Measurements from ENCODE around the gene ADH1C.
"Not testable (repeated sequence)": the region's sequence is repeated elsewhere in the genome, so short reads cannot be mapped to it uniquely, and the experiment has no call there.

ADH1C gene

DNA sequence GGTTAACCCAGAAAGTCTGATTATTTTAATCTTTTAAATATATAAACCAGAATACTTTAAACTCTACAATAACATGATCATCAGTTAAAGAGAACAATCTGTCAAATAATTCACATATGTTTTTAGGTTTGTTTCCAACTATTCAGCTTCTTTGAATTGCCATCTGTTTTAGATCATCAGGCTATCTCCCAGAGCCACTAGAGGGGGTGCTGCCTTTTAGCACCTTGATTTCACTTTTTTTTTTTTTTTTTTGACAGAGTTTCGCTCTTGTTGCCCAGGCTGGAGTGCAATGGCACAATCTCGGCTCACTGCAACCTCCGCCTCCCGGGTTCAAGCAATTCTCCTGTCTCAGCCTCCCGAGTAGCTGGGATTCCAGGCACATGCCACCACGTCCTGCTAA, 24.8 kb upstream of the ADH1C start:
- ATAC-seq (replicated peaks); H3K9me3 Mint-ChIP-seq; H3K36me3 Mint-ChIP-seq (ENCODE audit: insufficient read depth); H3K4me1 Mint-ChIP-seq (ENCODE audit: low read depth in 2 of 2); H3K4me3 Mint-ChIP-seq; DNase-seq; H3K27ac Mint-ChIP-seq: not testable (repeated sequence)
- H3K27me3 Mint-ChIP-seq: peaks cover 14 to 21% of the 10 kb centered on the region in 2 donors

DNA sequence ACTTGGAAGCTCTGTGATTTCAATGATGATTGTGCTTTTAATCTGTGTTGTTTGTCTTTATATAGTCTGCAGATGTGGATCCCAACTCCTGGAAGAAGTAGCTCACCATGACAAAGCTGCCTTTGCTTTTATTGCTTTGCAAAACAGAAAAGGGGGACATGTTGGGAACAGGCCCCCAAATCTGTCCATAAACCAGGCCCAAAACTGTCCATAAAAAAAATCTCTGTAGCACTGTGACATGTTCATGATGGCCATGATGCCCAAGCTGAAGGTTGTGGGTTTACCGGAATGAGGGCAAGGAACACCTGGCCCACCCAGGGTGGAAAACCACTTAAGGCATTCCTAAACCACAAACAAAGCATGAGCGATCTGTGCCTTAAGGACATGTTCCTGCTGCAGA, 19.9 kb upstream of the ADH1C start:
- H3K4me3 Mint-ChIP-seq; DNase-seq; H3K36me3 Mint-ChIP-seq (ENCODE audit: insufficient read depth); ATAC-seq (replicated peaks); H3K4me1 Mint-ChIP-seq (ENCODE audit: low read depth in 2 of 2); H3K9me3 Mint-ChIP-seq; H3K27ac Mint-ChIP-seq: not testable (repeated sequence)
- peaks cover 13 to 24% of the 10 kb centered on the region in 2 donors for H3K27me3 Mint-ChIP-seq

DNA sequence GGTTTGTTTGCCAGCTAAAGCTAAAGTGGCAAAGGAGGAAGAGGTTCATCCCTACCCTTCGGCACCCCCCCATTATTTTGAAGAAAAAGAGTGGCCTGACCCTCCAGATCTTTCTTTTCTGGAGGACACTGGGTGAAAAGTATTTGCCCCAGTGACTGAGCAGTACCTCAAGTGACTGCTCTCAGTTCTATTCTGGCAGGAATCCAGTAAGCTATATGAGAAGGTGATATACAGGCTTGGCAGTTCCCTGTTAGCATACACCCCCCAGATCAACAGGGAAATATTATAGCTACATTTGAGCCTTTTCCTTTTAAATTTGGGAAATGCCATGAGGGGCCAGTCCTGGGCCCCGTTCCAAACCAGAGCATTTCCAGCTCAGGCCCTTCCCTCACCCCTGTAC, 15.3 kb upstream of the ADH1C start:
- not testable (repeated sequence) for ATAC-seq (replicated peaks); H3K27ac Mint-ChIP-seq; H3K9me3 Mint-ChIP-seq; H3K4me1 Mint-ChIP-seq (ENCODE audit: low read depth in 2 of 2); H3K36me3 Mint-ChIP-seq (ENCODE audit: insufficient read depth); DNase-seq; H3K4me3 Mint-ChIP-seq
- H3K27me3 Mint-ChIP-seq: peaks cover 14 to 18% of the 10 kb centered on the region in 2 donors

DNA sequence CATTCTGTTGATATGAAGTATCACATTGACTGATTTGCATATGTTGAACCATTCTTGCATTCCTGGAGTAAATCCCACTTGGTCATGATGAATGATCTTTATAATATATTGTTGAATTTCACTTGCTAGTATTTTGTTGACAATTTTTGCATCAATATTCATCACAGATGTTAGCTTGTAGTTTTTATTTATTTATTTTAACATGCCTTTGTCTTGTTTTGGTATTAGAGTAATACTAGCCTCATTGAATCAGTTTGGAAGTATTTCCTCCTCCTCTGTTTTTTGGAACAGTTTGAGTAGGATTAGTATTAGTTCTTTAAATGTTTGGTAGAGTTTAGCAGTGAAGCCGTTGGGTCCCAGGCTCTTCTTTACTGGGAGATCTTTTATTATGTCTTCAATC, 13.9 kb upstream of the ADH1C start:
- Mint-ChIP-seq H3K27ac (no peak overlapping the region), H3K27me3 (peaks cover 14 to 18% of the 10 kb centered on the region in 2 donors), H3K4me3 (no peak overlapping the region), H3K36me3 (ENCODE audit: insufficient read depth) (no peaks in the 10 kb centered on the region), H3K9me3 (no peaks in the 10 kb centered on the region), H3K4me1 (ENCODE audit: low read depth in 2 of 2) (peaks cover 0 to 5% of the 10 kb centered on the region in 2 donors)
- DNase-seq (no peak), ATAC-seq (replicated peaks) (no peak)

DNA sequence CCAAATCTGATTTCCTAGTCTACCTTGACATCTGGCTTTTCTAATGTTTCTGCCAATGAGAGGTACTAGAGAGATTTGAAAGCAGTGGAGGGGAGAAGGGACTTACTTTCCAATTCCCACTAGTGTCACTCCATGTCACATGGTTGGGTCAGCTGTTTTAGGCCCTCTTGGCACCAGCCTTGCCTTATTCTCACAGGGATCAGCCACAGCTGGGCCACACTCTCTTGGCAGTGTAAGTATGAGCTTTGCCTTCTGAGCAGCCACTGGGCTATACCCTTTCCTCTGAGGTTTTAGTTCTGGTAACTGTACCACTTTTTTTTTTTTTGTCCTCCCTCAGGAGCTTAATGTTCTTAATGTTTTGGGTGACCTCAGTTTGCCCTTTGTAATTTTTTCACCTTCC, 10.2 kb upstream of the ADH1C start:
- ATAC-seq (replicated peaks): no peak
- Mint-ChIP-seq H3K4me1 (ENCODE audit: low read depth in 2 of 2) (peaks cover 0 to 5% of the 10 kb centered on the region in 2 donors), H3K36me3 (ENCODE audit: insufficient read depth) (no peaks in the 10 kb centered on the region), H3K4me3 (no peak overlapping the region), H3K9me3 (no peaks in the 10 kb centered on the region), H3K27ac (no peak overlapping the region), H3K27me3 (peaks cover 5 to 8% of the 10 kb centered on the region in 2 donors)
- DNase-seq: no peak

DNA sequence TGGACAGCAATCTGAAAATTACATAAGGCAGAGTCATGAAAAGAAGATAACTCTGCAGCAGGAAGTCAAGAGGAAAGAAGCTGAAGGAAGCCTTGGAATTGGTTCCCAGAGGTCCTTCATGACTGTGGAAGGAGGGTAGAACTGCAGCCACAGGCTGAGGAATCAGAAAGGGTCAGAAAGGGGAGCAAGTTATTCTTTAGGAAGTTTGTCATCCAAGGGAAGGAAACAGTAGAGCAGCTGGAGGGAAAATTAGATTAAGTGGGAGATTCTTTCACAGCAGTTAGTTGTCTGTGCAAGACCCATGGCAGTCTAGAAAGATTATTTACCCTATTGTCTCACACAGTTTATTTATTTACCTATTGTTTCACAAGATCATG, 9.3 kb upstream of the ADH1C start:
- Mint-ChIP-seq H3K36me3 (ENCODE audit: insufficient read depth) (no peaks in the 10 kb centered on the region), H3K4me3 (no peak overlapping the region)

DNA sequence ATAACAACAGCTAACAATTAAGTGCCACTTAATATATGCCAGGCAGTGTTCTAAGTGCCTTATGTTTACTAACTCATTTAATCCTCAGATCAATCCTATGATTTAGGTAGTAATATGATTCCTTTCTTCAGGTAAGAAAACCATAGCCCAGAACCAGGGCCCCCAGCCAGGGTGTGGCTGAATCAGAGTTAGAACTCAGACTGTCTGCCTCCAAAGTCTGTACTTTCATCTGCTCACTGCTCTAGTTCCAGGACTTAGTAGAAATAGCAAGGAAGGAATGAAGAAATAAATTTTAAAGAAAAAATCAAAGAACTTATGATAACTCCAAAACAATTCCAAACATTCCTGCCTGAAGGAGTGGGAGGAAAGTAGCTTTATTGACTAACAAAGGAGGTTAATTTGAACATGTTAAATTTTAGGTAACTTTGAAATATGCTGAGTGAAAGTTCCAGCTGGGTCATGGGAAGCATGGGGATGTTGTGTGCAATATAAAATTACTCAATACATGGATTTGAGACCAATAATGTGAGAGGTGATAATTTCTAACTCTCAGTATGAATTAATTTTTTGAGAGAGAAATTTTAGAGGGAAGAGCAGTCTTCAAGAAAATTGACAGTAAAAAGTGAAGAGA, 8.8 kb upstream of the ADH1C start:
- Mint-ChIP-seq H3K27ac (no peak overlapping the region), H3K4me1 (ENCODE audit: low read depth in 2 of 2) (peaks cover 0 to 5% of the 10 kb centered on the region in 2 donors), H3K27me3 (peaks cover under 1 to 5% of the 10 kb centered on the region in 2 donors), H3K36me3 (ENCODE audit: insufficient read depth) (no peaks in the 10 kb centered on the region), H3K4me3 (no peak overlapping the region), H3K9me3 (no peaks in the 10 kb centered on the region)
- DNase-seq (no peak), ATAC-seq (replicated peaks) (no peak)

More for the DNA sequence above, 9.3 kb upstream of the ADH1C start:
- ATAC-seq (replicated peaks) (no peak), DNase-seq (no peak)
- peaks cover 0 to 5% of the 10 kb centered on the region in 2 donors for H3K4me1 Mint-ChIP-seq (ENCODE audit: low read depth in 2 of 2)
- peaks cover 0 to 5% of the 10 kb centered on the region in 2 donors for H3K27me3 Mint-ChIP-seq
- no peak overlapping the region for H3K27ac Mint-ChIP-seq
- H3K9me3 Mint-ChIP-seq: no peaks in the 10 kb centered on the region

DNA sequence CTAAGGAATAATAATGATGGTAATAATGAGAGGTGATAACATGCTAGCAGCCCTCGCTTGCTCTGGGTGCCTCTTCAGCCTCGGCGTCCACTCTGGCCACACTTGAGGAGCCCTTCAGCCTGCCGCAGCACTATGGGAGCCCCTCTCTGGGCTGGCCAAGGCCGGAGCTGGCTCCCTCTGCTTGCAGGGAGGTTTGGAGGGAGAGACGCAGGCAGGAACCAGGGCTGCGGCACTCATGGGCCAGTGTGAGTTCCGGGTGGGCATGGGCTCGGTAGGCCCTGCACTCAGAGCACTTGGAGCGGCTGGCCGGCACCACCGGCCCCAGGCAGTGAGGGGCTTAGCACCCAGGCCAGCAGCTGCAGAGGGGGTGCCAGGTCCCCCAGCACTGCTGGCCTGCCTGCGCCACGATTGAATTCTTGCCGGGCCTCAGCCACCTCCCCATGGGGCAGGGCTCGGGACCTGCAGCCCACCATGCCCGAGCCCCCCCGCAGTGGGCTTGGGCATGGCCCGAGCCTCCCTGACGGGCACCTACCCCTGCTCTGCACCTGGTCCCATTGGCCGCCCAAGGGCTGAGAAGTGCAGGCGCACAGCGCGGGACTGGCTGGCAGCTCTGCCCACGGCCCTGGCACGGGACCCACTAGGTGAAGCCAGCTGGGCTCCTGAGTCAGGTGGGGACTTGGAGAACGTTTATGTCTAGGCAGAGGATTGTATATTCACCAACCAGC, 7.1 kb upstream of the ADH1C start:
- H3K27ac Mint-ChIP-seq: no peak overlapping the region
- no peak for DNase-seq
- H3K4me1 Mint-ChIP-seq (ENCODE audit: low read depth in 2 of 2): peaks cover 4 to 5% of the 10 kb centered on the region in 2 donors
- H3K4me3 Mint-ChIP-seq: no peak overlapping the region
- no peaks in the 10 kb centered on the region for H3K9me3 Mint-ChIP-seq
- H3K27me3 Mint-ChIP-seq: peaks cover 0 to 12% of the 10 kb centered on the region in 2 donors
- no peak for ATAC-seq (replicated peaks)
- H3K36me3 Mint-ChIP-seq (ENCODE audit: insufficient read depth): no peaks in the 10 kb centered on the region

DNA sequence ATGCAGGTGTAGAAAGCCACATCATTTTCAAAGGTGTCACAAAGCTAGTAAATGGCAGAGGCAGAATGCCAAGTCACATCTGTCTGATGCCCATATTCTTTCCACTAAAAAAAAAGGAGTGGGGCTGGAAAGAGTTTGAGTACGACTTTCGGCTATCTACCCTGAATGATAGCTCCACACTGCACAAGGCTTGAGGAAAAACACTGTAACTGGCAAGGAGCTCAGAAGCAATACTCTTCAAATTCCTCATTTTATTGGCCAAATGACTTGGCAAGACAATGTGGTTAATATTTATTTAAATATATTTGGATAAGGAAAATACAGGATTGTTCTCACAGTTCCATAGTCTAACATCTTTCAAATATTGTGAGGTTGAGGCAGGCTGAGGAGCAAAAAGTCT, 5.4 kb upstream of the ADH1C start:
- H3K36me3 Mint-ChIP-seq (ENCODE audit: insufficient read depth): no peaks in the 10 kb centered on the region
- no peak overlapping the region for H3K4me3 Mint-ChIP-seq
- H3K4me1 Mint-ChIP-seq (ENCODE audit: low read depth in 2 of 2): peaks cover 4 to 5% of the 10 kb centered on the region in 2 donors
- H3K27me3 Mint-ChIP-seq: peaks cover 0 to 12% of the 10 kb centered on the region in 2 donors
- peaks cover 0 to 3% of the 10 kb centered on the region in 2 donors for H3K9me3 Mint-ChIP-seq
- no peak for ATAC-seq (replicated peaks)
- H3K27ac Mint-ChIP-seq: no peak overlapping the region
- DNase-seq: no peak

DNA sequence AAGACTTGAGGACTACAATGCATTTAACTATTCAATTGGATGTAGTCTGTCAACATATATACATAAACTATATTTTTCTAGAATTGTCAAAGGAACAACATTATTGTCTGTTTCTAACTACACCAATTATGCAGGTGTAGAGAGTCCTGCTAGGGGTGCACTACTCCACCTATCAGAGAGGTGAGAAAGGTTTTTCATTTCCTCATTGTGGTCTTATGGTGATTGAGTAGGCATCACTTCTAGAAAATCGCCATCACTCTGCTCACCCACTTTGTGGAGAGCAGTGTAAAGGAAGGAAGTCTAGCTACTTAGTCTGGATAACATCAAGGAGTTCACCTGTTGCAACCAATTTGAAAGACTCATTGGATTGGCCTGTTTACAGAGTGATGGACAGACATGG, 4.4 kb upstream of the ADH1C start:
- Mint-ChIP-seq H3K27ac (no peak overlapping the region), H3K4me1 (ENCODE audit: low read depth in 2 of 2) (peaks cover 0 to 4% of the 10 kb centered on the region in 2 donors), H3K9me3 (peaks cover 0 to 7% of the 10 kb centered on the region in 2 donors), H3K4me3 (no peak overlapping the region), H3K36me3 (ENCODE audit: insufficient read depth) (no peaks in the 10 kb centered on the region), H3K27me3 (peaks cover 0 to 12% of the 10 kb centered on the region in 2 donors)
- no peak for DNase-seq
- ATAC-seq (replicated peaks): no peak

DNA sequence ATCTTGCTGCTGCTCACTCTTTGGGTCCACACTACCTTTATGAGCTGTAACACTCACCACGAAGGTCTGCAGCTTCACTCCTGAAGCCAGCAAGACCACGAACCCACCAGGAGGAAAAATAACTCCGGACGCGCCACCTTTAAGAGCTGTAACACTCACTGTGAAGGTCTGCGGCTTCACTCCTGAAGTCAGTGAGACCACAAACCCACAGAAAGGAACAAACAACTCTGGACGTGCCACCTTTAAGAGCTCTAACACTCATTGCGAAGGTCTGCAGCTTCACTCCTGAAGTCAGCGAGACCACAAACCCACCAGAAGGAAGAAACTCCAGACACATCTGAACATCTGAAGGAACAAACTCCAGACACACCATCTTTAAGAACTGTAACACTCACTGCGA, 3.6 kb upstream of the ADH1C start:
- not testable (repeated sequence) for DNase-seq; ATAC-seq (replicated peaks); H3K4me3 Mint-ChIP-seq; H3K36me3 Mint-ChIP-seq (ENCODE audit: insufficient read depth); H3K27ac Mint-ChIP-seq; H3K4me1 Mint-ChIP-seq (ENCODE audit: low read depth in 2 of 2); H3K9me3 Mint-ChIP-seq
- H3K27me3 Mint-ChIP-seq: peaks cover 0 to 12% of the 10 kb centered on the region in 2 donors

DNA sequence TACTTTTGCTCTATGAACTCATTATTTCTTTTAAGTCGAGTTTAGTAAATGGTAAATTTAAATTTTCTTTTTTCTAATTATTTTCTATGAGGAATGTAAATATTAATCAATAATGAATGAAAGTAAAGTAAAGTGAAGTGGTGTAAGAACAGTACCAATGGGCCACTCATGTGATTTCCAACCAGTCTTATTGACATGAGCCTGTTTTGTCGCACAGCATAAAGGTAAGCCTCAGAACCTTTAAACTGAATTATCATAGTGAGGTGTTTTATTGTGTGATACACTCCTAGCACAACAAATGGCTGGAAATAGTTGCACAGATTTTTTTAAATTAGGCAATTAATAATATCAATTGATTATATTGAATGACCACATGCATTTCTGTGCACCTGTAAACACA, 1.1 kb downstream of the ADH1C start:
- H3K4me3 Mint-ChIP-seq: no peak overlapping the region
- no peaks in the 10 kb centered on the region for H3K36me3 Mint-ChIP-seq (ENCODE audit: insufficient read depth)
- ATAC-seq (replicated peaks) (no peak), DNase-seq (no peak)
- no peak overlapping the region for H3K27ac Mint-ChIP-seq
- H3K4me1 Mint-ChIP-seq (ENCODE audit: low read depth in 2 of 2): peaks cover 0 to 4% of the 10 kb centered on the region in 2 donors
- H3K27me3 Mint-ChIP-seq: peaks cover 0 to 12% of the 10 kb centered on the region in 2 donors
- peaks cover 0 to 7% of the 10 kb centered on the region in 2 donors for H3K9me3 Mint-ChIP-seq

DNA sequence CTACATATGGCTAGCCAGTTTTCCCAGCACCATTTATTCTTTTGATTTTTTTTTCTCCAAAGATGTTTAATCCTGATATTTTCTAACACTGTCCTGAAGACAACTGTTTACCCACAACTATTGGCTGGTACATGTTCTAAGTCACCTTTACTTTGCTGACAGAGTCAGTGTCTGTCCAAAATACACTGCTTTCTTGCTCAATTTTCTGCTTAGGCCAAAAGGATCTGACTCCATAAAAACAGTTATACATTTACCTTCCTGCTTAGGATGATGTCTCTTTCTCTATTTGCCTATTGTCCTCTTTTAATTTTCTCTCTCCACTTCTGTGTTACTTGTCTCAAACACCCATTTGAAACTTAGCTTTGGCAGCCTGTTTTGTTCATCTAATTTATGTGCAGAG, 3.2 kb downstream of the ADH1C start:
- Mint-ChIP-seq H3K36me3 (ENCODE audit: insufficient read depth) (no peaks in the 10 kb centered on the region), H3K27ac (no peak overlapping the region), H3K4me1 (ENCODE audit: low read depth in 2 of 2) (no peaks in the 10 kb centered on the region), H3K9me3 (peaks cover 0 to 7% of the 10 kb centered on the region in 2 donors), H3K4me3 (no peak overlapping the region), H3K27me3 (peaks cover 0 to 6% of the 10 kb centered on the region in 2 donors)
- ATAC-seq (replicated peaks) (no peak), DNase-seq (no peak)

DNA sequence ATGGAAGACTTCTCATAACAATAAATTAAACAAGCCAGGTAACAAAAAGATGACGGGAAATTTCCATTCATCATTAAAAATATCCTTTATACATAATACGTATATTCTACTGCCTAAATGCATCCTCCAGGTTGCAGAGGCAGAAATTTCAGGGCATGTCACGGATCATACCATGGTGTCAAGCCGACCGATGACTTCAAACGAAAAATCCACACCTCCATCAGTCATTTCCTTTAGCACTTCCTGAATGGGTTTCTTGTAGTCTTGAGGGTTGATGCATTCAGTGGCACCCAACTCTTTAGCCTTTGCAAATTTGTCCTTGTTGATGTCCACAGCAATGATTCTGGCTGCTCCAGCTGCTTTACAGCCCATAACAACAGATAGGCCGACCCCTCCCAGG, 9.9 kb downstream of the ADH1C start:
- not testable (repeated sequence) for H3K27me3 Mint-ChIP-seq; DNase-seq; H3K27ac Mint-ChIP-seq; H3K4me1 Mint-ChIP-seq (ENCODE audit: low read depth in 2 of 2); H3K9me3 Mint-ChIP-seq; H3K36me3 Mint-ChIP-seq (ENCODE audit: insufficient read depth); H3K4me3 Mint-ChIP-seq; ATAC-seq (replicated peaks)
